Measurements from ENCODE around the gene PABPN1. TPM values are rescaled to one million over a fixed set of nuclear protein-coding genes. Genes with fewer than 3 reads are reported as not detected.

Gene PABPN1
- total RNA-seq, 1 donor from 2014 or later, result 162 TPM

GRCh38 chr14:23308721-23309445, 12.4 kb upstream of the PABPN1 start:
- no peak overlapping the region for H3K27ac Mint-ChIP-seq (ENCODE audit: unreplicated experiment)
- H3K27ac ChIP-seq (ENCODE audit: low read depth, low read length), result peak overlapping the region; percentile 4
- no peaks in the 10 kb centered on the region for H3K27me3 ChIP-seq (ENCODE audit: insufficient read depth, low read length)
- H3K4me3 Mint-ChIP-seq (ENCODE audit: unreplicated experiment), result peak overlapping the region; percentile 92
- H4K20me1 ChIP-seq (ENCODE audit: insufficient read depth, low read length), result peaks cover 41% of the 10 kb centered on the region
- FAIRE-seq, result no peak
- peak overlapping the region; percentile 93 for H3K4me2 ChIP-seq (ENCODE audit: low read length)
- TF ChIP-seq EZH2 (IDR thresholded peaks at IDR 0.05; ENCODE audit: insufficient read depth, low read length), result no peak
- peak overlapping the region; percentile 96 for H3K9ac ChIP-seq (ENCODE audit: low read length)
- H3K4me1 Mint-ChIP-seq (ENCODE audit: low read depth, unreplicated experiment), result peaks cover 23% of the 10 kb centered on the region
- peaks cover 22% of the 10 kb centered on the region for H3K4me1 ChIP-seq (ENCODE audit: insufficient read depth, low read length)
- no peaks in the 10 kb centered on the region for H3K9me3 Mint-ChIP-seq (ENCODE audit: unreplicated experiment)
- H3K9me3 ChIP-seq (ENCODE audit: insufficient read depth, low read depth, low read length), result no peaks in the 10 kb centered on the region
- no peak overlapping the region for H2AFZ ChIP-seq (ENCODE audit: low read depth, low read length)
- no peaks in the 10 kb centered on the region for H3K27me3 Mint-ChIP-seq (ENCODE audit: low read depth, unreplicated experiment)
- H3K36me3 Mint-ChIP-seq (ENCODE audit: low read depth, unreplicated experiment), result peaks cover 16% of the 10 kb centered on the region
- peak overlapping the region; percentile 82 for H3K4me3 ChIP-seq (ENCODE audit: insufficient read depth, low read depth, low read length)
- peaks cover 69% of the 10 kb centered on the region for H3K79me2 ChIP-seq (ENCODE audit: insufficient read depth, low read length)
- DNase-seq (ENCODE audit: low read depth), result no peak
- H3K36me3 ChIP-seq (ENCODE audit: insufficient read depth, low read length), result peaks cover 15% of the 10 kb centered on the region

DNA sequence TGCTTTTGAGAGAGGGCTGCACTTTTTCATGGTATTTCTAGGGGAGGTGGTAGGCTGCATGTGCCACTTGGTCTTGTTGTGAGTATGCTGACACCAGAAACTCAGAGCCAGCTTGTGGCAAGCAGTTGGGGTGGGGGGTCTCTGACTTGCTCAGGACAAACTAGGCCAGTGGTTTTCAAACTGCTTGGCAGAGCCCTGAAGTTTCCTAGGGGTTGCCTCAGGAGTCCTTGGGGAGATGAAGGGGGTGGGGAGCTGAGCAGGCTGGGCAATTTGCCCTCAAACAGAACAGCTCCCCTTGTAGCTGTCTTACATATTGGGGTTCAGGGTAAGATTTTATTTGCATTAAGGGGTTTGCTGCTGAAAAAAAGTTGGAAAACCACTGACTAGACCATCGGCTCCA, 10.7 kb upstream of the PABPN1 start:
- DNase-seq (ENCODE audit: low read depth), result no peak
- H4K20me1 ChIP-seq (ENCODE audit: insufficient read depth, low read length), result peaks cover 41% of the 10 kb centered on the region
- peaks cover 24% of the 10 kb centered on the region for H3K36me3 ChIP-seq (ENCODE audit: insufficient read depth, low read length)
- no peak for FAIRE-seq
- peaks cover 22% of the 10 kb centered on the region for H3K4me1 ChIP-seq (ENCODE audit: insufficient read depth, low read length)
- H3K4me3 Mint-ChIP-seq (ENCODE audit: unreplicated experiment), result no peak overlapping the region
- H3K9me3 Mint-ChIP-seq (ENCODE audit: unreplicated experiment), result no peaks in the 10 kb centered on the region
- no peak overlapping the region for H3K9ac ChIP-seq (ENCODE audit: low read length)
- peaks cover 73% of the 10 kb centered on the region for H3K79me2 ChIP-seq (ENCODE audit: insufficient read depth, low read length)
- H3K4me3 ChIP-seq (ENCODE audit: insufficient read depth, low read depth, low read length), result no peak overlapping the region
- no peak overlapping the region for H2AFZ ChIP-seq (ENCODE audit: low read depth, low read length)
- H3K36me3 Mint-ChIP-seq (ENCODE audit: low read depth, unreplicated experiment), result peaks cover 16% of the 10 kb centered on the region
- H3K27me3 ChIP-seq (ENCODE audit: insufficient read depth, low read length), result no peaks in the 10 kb centered on the region
- no peaks in the 10 kb centered on the region for H3K9me3 ChIP-seq (ENCODE audit: insufficient read depth, low read depth, low read length)
- TF ChIP-seq, protein P1, sequence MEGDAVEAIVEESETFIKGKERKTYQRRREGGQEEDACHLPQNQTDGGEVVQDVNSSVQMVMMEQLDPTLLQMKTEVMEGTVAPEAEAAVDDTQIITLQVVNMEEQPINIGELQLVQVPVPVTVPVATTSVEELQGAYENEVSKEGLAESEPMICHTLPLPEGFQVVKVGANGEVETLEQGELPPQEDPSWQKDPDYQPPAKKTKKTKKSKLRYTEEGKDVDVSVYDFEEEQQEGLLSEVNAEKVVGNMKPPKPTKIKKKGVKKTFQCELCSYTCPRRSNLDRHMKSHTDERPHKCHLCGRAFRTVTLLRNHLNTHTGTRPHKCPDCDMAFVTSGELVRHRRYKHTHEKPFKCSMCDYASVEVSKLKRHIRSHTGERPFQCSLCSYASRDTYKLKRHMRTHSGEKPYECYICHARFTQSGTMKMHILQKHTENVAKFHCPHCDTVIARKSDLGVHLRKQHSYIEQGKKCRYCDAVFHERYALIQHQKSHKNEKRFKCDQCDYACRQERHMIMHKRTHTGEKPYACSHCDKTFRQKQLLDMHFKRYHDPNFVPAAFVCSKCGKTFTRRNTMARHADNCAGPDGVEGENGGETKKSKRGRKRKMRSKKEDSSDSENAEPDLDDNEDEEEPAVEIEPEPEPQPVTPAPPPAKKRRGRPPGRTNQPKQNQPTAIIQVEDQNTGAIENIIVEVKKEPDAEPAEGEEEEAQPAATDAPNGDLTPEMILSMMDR (IDR thresholded peaks at IDR 0.05; ENCODE audit: insufficient read depth, low read depth, low read length), result no peak
- no peak for TF ChIP-seq EZH2 (IDR thresholded peaks at IDR 0.05; ENCODE audit: insufficient read depth, low read length)
- no peak overlapping the region for H3K4me2 ChIP-seq (ENCODE audit: low read length)
- H3K27me3 Mint-ChIP-seq (ENCODE audit: low read depth, unreplicated experiment), result no peaks in the 10 kb centered on the region
- H3K4me1 Mint-ChIP-seq (ENCODE audit: low read depth, unreplicated experiment), result peaks cover 23% of the 10 kb centered on the region
- no peak overlapping the region for H3K27ac ChIP-seq (ENCODE audit: low read depth, low read length)
- H3K27ac Mint-ChIP-seq (ENCODE audit: unreplicated experiment), result no peak overlapping the region

DNA sequence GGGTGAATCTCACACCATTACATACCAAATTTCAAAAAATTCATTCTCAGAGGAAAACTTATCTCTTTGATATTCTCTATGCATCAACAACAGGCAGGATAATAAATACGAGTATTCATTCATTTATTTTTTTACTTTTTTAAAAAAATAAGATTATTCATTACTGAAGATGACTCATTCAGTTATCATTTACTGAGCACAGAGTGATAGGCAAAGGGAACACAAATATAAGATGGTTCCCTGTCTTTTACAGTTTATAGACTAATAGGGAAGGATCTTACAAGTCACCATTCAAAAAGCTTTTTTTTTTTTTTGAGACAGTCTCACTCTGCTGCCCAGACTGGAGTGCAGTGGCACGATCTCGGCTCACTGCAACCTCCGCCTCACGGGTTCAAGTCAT, 5.0 kb upstream of the PABPN1 start:
- Histone ChIP-seq H3K4me1 (ENCODE audit: insufficient read depth, low read length) (peaks cover 7% of the 10 kb centered on the region), H3K9me3 (ENCODE audit: insufficient read depth, low read depth, low read length) (no peaks in the 10 kb centered on the region), H3K79me2 (ENCODE audit: insufficient read depth, low read length) (peaks cover 31% of the 10 kb centered on the region), H3K27ac (ENCODE audit: low read depth, low read length) (no peak overlapping the region), H4K20me1 (ENCODE audit: insufficient read depth, low read length) (peaks cover 8% of the 10 kb centered on the region), H3K36me3 (ENCODE audit: insufficient read depth, low read length) (peaks cover 16% of the 10 kb centered on the region), H3K4me3 (ENCODE audit: insufficient read depth, low read depth, low read length) (no peak overlapping the region), H2AFZ (ENCODE audit: low read depth, low read length) (no peak overlapping the region), H3K4me2 (ENCODE audit: low read length) (no peak overlapping the region), H3K27me3 (ENCODE audit: insufficient read depth, low read length) (no peaks in the 10 kb centered on the region), H3K9ac (ENCODE audit: low read length) (no peak overlapping the region)
- H3K4me3 Mint-ChIP-seq (ENCODE audit: unreplicated experiment), result no peak overlapping the region
- no peak overlapping the region for H3K27ac Mint-ChIP-seq (ENCODE audit: unreplicated experiment)
- no peaks in the 10 kb centered on the region for H3K27me3 Mint-ChIP-seq (ENCODE audit: low read depth, unreplicated experiment)
- no peaks in the 10 kb centered on the region for H3K4me1 Mint-ChIP-seq (ENCODE audit: low read depth, unreplicated experiment)
- peaks cover 8% of the 10 kb centered on the region for H3K36me3 Mint-ChIP-seq (ENCODE audit: low read depth, unreplicated experiment)
- no peak for FAIRE-seq
- TF ChIP-seq, protein P1 (IDR thresholded peaks at IDR 0.05; ENCODE audit: insufficient read depth, low read depth, low read length), result no peak
- TF ChIP-seq EZH2 (IDR thresholded peaks at IDR 0.05; ENCODE audit: insufficient read depth, low read length), result no peak
- DNase-seq (ENCODE audit: low read depth), result no peak
- no peaks in the 10 kb centered on the region for H3K9me3 Mint-ChIP-seq (ENCODE audit: unreplicated experiment)
